Measurements from ENCODE around the gene AGPAT2.

The AGPAT2 gene

GRCh38 chr9:136666372-136667213 is 20.7 kb downstream of the AGPAT2 start (continued):
- TF ChIP-seq GLIS2 (tag by site-specific recombination; IDR thresholded peaks at IDR 0.05), result 0 out of 2 replicates have a peak, but pooled peaks have one; percentile 40
- TF ChIP-seq ZNF654 (tag by site-specific recombination; IDR thresholded peaks at IDR 0.05; ENCODE audit: low read depth), result no peak
- TF ChIP-seq ZNF223 (tag by site-specific recombination; IDR thresholded peaks at IDR 0.05), result no peak
- TF ChIP-seq ATF2 (tag by site-specific recombination; IDR thresholded peaks at IDR 0.05; ENCODE audit: low read depth), result no peak
- TF ChIP-seq ZNF335 (tag by site-specific recombination; conservative IDR thresholded peaks at IDR 0.05), result peak; percentile 92
- TF ChIP-seq HIC1 (tag by site-specific recombination; IDR thresholded peaks at IDR 0.05), result peak; percentile 54
- TF ChIP-seq OSR2 (tag by site-specific recombination; IDR thresholded peaks at IDR 0.05), result no peak
- TF ChIP-seq ZNF544 (tag by site-specific recombination; IDR thresholded peaks at IDR 0.05), result no peak
- TF ChIP-seq ZBTB10 (tag by site-specific recombination; IDR thresholded peaks at IDR 0.05), result peak; percentile 45; the same call in 1 of the 2 replicates
- TF ChIP-seq ELK4 (IDR thresholded peaks at IDR 0.05; ENCODE audit: borderline replicate concordance, low read depth, low read length), result no peak
- TF ChIP-seq ZNF777 (tag by site-specific recombination; IDR thresholded peaks at IDR 0.05; ENCODE audit: borderline replicate concordance), result no peak
- 0 out of 2 replicates have a peak, but pooled peaks have one; percentile 10 for TF ChIP-seq ZIC2 (tag by site-specific recombination; IDR thresholded peaks at IDR 0.05)
- TF ChIP-seq ZNF664 (tag by site-specific recombination; IDR thresholded peaks at IDR 0.05), result no peak
- no peak for TF ChIP-seq BCL11B (tag by site-specific recombination; IDR thresholded peaks at IDR 0.05; ENCODE audit: low read depth)
- peak; percentile 21; the same call in 1 of the 2 replicates for TF ChIP-seq ZNF660 (tag by site-specific recombination; IDR thresholded peaks at IDR 0.05)
- 0 out of 2 replicates have a peak, but pooled peaks have one; percentile 2 for TF ChIP-seq SP2 (tag by site-specific recombination; IDR thresholded peaks at IDR 0.05)
- no peak for TF ChIP-seq ZNF580 (tag by site-specific recombination; IDR thresholded peaks at IDR 0.05)
- 0 out of 2 replicates have a peak, but pooled peaks have one; percentile 9 for TF ChIP-seq EGR2 (tag by site-specific recombination; IDR thresholded peaks at IDR 0.05; ENCODE audit: low read depth)
